M059J (cell line): ENCODE data around the gene GRM4. TPM values are rescaled to one million over a fixed set of nuclear protein-coding genes. Genes with fewer than 3 reads are reported as not detected.

Experiments
- DNase-seq: peaks from one replicate; pipeline ENCODE4 v3.0.0-alpha.2; 2012; ENCODE audit warnings: low read depth
- total RNA-seq: library from RNA; depleted of rRNA; stranded (reverse); fragments of >200 nt; shearing (Covaris generic); gene quantifications from 2 replicates; pipeline ENCODE4 v1.2.3, GENCODE V29; 2014; rRNA removed

Gene GRM4
- total RNA-seq, 1 experiment from 2014 or later: not detected

DNA sequence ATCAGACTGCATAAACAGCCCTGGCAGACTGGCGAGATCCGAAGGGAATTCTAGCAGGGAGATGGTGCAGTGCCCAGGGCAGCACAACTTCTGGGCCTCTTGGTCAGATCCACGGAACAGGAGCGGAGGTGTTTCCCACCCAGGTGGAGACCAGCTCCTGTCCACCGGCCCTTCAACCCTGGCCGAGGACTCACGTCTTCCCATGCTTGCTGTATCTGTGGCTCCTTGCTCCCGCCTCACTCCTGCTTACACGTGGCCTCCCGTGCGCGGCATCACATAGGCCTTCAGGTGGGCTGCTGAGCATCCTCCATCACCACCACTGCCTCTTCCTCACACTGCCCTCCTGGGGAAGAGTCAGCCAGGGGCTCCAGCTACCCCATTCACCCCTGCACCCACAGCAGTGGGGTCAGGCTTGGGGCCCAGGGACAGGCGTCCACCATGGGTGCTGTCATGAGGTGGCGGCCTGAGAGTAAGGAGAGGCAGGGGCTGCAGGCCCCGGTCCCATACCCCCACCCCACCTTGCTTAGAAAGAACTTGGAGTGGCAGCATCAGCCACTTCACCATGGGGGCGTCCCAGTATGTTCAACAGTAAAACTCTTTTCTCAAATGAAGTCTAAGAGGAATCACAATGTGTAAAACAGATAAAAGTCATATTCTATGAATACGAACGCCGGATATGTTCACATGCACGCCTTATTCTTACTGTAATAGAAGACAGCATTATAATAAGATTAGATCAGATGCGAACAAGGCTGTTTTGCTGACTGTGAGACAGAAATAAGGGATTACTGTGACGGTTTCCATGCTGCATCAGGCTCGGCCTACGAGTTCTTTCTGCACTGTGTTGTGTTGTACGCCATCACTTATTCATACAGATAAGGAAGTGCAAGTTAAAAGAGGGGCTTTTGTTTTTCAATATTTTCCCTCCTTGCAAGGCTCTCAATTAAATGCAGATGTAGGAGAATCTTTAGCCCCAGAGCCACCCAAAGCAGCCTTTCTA, 165.4 kb downstream of the GRM4 start:
- no peak for DNase-seq

- DNase-seq: no peak
Observed at GRCh38 chr6:33979750-33980149, 166.1 kb downstream of the GRM4 start.

DNA sequence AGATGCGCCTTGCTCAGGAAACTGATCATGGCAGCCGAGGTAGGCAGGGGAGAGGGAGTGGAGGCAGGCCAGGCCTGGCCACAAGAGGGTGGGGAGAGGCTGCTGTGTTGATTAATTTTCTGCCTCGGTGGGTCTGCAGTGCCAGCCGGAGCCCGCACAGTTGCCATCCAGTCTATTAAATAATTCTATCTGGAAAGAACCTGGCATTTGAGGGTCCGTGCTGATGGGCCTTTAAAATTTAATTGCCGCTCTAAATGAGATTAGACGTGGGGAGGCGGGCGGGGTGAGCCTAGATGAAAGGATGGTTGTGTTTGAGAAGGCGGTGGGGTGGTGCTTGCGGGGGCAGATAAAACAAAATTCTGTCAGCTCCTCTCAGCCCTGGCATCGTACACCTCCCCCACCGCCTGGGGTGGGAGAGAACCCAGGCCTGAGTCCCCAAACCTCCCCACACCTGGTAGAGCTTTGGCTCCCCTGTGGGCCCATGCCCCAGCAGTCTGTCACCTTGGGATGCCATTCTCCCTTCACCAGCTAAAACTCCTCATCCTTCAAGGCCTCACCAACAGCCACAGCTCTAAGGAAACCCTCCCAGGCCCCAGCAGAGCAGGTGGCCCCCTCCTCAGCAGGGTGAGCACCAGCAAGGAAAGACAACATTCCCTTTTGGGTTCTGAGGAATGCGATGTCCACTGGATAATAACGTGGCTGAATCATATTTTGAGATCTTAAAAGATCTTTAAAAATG, 167.3 kb downstream of the GRM4 start:
- DNase-seq: no peak

DNA sequence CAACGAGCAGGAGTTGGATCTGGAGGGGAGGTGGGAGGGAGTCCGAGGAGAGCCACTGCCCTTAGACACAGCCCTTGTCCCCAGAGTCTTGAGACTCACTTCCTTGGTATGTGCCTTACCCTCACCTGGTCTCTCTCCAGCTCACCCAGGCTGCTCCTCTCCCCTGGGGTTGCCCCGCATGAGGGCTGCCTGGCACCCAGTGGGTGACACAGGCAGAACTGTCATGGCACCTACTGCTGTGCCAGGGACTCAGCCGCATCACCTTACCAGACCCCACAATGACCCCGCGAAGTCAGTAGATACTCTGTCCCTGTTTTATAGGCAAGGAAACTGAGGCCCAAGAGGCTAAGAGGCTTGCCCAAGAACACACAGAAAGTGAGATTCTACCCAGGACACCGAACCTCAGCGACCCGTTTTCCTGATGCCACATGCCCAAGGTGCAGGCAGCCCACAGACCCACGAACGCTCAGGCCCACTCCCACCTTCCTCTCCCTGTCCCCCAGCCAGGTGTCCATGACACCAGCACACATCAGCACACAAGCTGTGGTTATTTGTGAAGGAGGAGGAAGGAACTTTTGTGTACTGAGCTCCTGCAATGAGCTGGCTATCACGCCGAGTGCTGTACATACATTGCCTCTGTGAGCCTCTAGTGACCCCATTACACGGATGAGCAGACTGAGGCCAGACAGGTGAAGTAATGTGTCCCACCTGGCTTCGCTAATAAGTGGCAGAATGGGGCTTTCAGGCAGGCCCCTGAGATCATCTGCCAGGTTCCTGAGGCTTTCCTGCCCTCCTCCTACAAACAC, 168.1 kb downstream of the GRM4 start:
- DNase-seq: no peak

- DNase-seq: no peak
Observed at GRCh38 chr6:33976437-33977360, 169.2 kb downstream of the GRM4 start.

DNA sequence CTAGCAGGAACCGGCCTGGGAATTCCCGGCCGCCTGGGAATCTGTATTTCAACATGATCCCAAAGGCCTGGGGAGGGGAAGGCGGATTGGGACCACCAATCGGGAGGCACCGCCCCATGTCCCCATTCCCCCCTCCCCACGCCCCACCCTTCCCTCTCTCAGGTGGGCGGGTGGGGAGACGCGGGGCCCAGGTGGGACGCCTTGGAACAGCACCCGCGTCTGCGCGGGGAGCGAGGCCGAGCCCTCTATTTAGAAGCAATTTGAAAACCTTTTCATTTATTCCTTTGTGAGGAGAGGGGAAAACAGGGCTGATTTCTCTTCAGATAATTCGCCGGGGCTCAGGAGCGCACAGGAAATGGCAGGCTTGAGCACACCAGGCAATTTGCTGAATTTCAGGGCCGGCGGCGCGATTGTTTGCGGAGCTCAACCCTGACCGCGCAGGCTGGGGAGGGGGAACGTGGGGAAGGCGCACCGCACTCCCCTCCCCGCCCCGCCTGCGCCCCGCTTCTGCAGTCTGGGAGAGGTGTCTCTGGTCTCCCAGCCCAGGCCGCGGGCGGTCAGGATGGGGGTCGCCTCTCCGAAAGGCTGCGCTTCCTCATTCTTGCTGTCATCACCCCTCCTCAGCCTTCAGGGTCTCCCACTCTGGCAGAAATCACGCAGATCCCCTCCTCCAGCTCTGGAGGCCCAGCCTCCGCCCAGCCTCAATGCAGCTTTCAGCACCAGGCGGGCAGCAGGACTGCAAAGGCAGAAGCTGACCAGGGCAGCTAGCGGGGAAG, 170.0 kb downstream of the GRM4 start:
- no peak for DNase-seq

- no peak for DNase-seq
Observed at GRCh38 chr6:33974471-33974870, 171.4 kb downstream of the GRM4 start.

- DNase-seq: no peak
Observed at GRCh38 chr6:33974030-33974429, 171.9 kb downstream of the GRM4 start.

GRCh38 chr6:33971580-33971979, 174.3 kb downstream of the GRM4 start:
- DNase-seq: no peak

Other genes with a start within 250 kb of the GRM4 start
- gene HMGA1, start 90.8 kb upstream of the GRM4 start, total RNA-seq: 124 and 169 TPM in 2 replicates
- gene SMIM29, start 102.9 kb upstream of the GRM4 start, total RNA-seq: 50.5 and 73.3 TPM in 2 replicates
- gene NUDT3, start 246.6 kb upstream of the GRM4 start, total RNA-seq: 11.8 and 18.3 TPM in 2 replicates